HepG2 (cell line): ENCODE data around the gene TXNDC12. TPM values are rescaled to one million over a fixed set of nuclear protein-coding genes. Genes with fewer than 3 reads are reported as not detected.

Source experiments
- BRD4 ChIP-seq: sonication (generic); formaldehyde crosslinking; IDR thresholded peaks from 2 replicates; pipeline ENCODE4 v1.4.0; 2020; ENCODE audit warnings: missing genetic modification reagents
- CCDC6 ChIP-seq: sonication (generic); formaldehyde crosslinking; IDR thresholded peaks from 2 replicates; pipeline ENCODE4 v1.8.1; 2022; ENCODE audit warnings: mild to moderate bottlenecking, missing genetic modification reagents, moderate library complexity
- CREM ChIP-seq, 2 experiments: sonication (generic) in 1 of 2; formaldehyde crosslinking in 1 of 2; IDR thresholded peaks; 2 replicates each; pipeline versions ENCODE4 v1.4.0 to v1.6.1; 2016 to 2020; ENCODE audit warnings: antibody characterized with exemption in 1 of 2, mild to moderate bottlenecking in 1 of 2, missing genetic modification reagents in 1 of 2
- HMG20A ChIP-seq: IDR thresholded peaks from 2 replicates; pipeline ENCODE4 v1.6.1; 2016; ENCODE audit warnings: borderline replicate concordance
- HNRNPK ChIP-seq: fragments of 200-400 bp; formaldehyde crosslinking; IDR thresholded peaks from 2 replicates; pipeline ENCODE4 v1.6.1; 2018; ENCODE audit warnings: low read length, low read depth, moderate library complexity, mild to moderate bottlenecking; ENCODE audit not compliant: poor library complexity, severe bottlenecking
- KDM2A ChIP-seq: sonication (generic); formaldehyde crosslinking; IDR thresholded peaks from 2 replicates; pipeline ENCODE4 v1.4.0; 2020; ENCODE audit warnings: low read depth, missing genetic modification reagents, borderline replicate concordance
- KDM3A ChIP-seq: IDR thresholded peaks from 2 replicates; pipeline ENCODE4 v1.6.1; 2018; ENCODE audit warnings: low read depth, missing compliant biosample characterization
- PRPF4 ChIP-seq: fragments of 200-400 bp; formaldehyde crosslinking; IDR thresholded peaks from 2 replicates; pipeline ENCODE4 v1.6.1; 2016; ENCODE audit warnings: low read length, low read depth; ENCODE audit not compliant: poor library complexity, severe bottlenecking
- ZMAT3 ChIP-seq: sonication (generic); formaldehyde crosslinking; conservative IDR thresholded peaks from 2 replicates; pipeline ENCODE4 v1.7.0; 2021; ENCODE audit warnings: missing genetic modification reagents
- ZNF10 ChIP-seq: sonication (generic); formaldehyde crosslinking; IDR thresholded peaks from 2 replicates; pipeline ENCODE4 v1.4.0; 2020; ENCODE audit warnings: mild to moderate bottlenecking, low read depth, missing genetic modification reagents, borderline replicate concordance
- ZNF142 ChIP-seq: sonication (generic); formaldehyde crosslinking; IDR thresholded peaks from 2 replicates; pipeline ENCODE4 v1.4.0; 2020; ENCODE audit warnings: missing genetic modification reagents
- ZNF263 ChIP-seq: sonication (generic); formaldehyde crosslinking; IDR thresholded peaks from 2 replicates; pipeline ENCODE4 v1.4.0; 2020; ENCODE audit warnings: missing genetic modification reagents
- ZNF709 ChIP-seq: sonication (generic); formaldehyde crosslinking; IDR thresholded peaks from 2 replicates; pipeline ENCODE4 v1.5.0; 2020; ENCODE audit warnings: mild to moderate bottlenecking, missing genetic modification reagents
- ZNF766 ChIP-seq: sonication (generic); formaldehyde crosslinking; IDR thresholded peaks from 2 replicates; pipeline ENCODE4 v1.5.0; 2020; ENCODE audit warnings: missing genetic modification reagents, borderline replicate concordance
- ZNF772 ChIP-seq: sonication (generic); formaldehyde crosslinking; IDR thresholded peaks from 2 replicates; pipeline ENCODE4 v1.5.0; 2020; ENCODE audit warnings: mild to moderate bottlenecking, missing genetic modification reagents
- polyA plus RNA-seq, 8 experiments: library from polyadenylated mRNA; depleted of rRNA in 3 of 8; stranded (reverse) in 7 of 8; unstranded in 1 of 8; fragments of >200 nt; fragmentation: Illumina TruSeq in 4 of 8; extraction: Trizol in 4 of 8; gene quantifications; 2 replicates each; pipeline versions ENCODE4 v1.2.1 to v1.2.3, GENCODE V29; 2011 to 2016; ENCODE audit warnings: low read depth in 4 of 8, missing spikeins in 1 of 8, mixed read lengths in 1 of 8; ENCODE audit not compliant: insufficient read depth in 1 of 8
- total RNA-seq, 5 experiments: library from RNA; depleted of rRNA; stranded (reverse); fragments of >200 nt; fragmentation: Illumina TruSeq; extraction: Trizol; gene quantifications; 2 replicates each; pipeline ENCODE4 v1.2.3, GENCODE V29; 2016; ENCODE audit warnings: low read depth in 1 of 5
- TF ChIP-seq, protein P1 (sequence below): sonication (generic); formaldehyde crosslinking; IDR thresholded peaks from 2 replicates; pipeline ENCODE4 v1.5.0; 2020; ENCODE audit warnings: mild to moderate bottlenecking, missing genetic modification reagents
- TF ChIP-seq, protein P2 (sequence below): sonication (generic); formaldehyde crosslinking; IDR thresholded peaks from 2 replicates; pipeline ENCODE4 v1.4.0; 2020; ENCODE audit warnings: low read depth, mild to moderate bottlenecking, missing genetic modification reagents

Gene TXNDC12
- total and polyA plus RNA-seq, 2 of the 13 experiments (the other 11 are each of a cell fraction or from before 2014, with no cell fraction given) = 65.6 to 67.2 TPM

GRCh38 chr1:52056163-52056936 is 1.4 kb upstream of the TXNDC12 start, which contains the start of gene BTF3L4 (continued):
- TF ChIP-seq ZNF142 (CRISPR knock-in tag) (no peak), ZMAT3 (CRISPR knock-in tag) (0 out of 2 replicates have a peak, but pooled peaks have one; percentile 68), ZNF10 (no peak), CCDC6 (0 out of 2 replicates have a peak, but pooled peaks have one; percentile 68), HNRNPK (peak; percentile 38), PRPF4 (no peak), KDM2A (CRISPR knock-in tag) (peak; percentile 60; the same call in 1 of the 2 replicates), HMG20A (CRISPR knock-in tag) (no peak; the same call in 1 of the 2 replicates), ZNF709 (CRISPR knock-in tag) (no peak), ZNF263 (CRISPR knock-in tag) (no peak), BRD4 (CRISPR knock-in tag) (peak; percentile 82), ZNF772 (no peak; the same call in 1 of the 2 replicates), KDM3A (CRISPR knock-in tag) (peak; percentile 61; the same call in 1 of the 2 replicates), ZNF766 (CRISPR knock-in tag) (no peak), CREM (IDR thresholded peaks at IDR 0.05) (no peak), CREM (CRISPR knock-in tag; IDR thresholded peaks at IDR 0.05) (no peak)
- TF ChIP-seq, protein P1, sequence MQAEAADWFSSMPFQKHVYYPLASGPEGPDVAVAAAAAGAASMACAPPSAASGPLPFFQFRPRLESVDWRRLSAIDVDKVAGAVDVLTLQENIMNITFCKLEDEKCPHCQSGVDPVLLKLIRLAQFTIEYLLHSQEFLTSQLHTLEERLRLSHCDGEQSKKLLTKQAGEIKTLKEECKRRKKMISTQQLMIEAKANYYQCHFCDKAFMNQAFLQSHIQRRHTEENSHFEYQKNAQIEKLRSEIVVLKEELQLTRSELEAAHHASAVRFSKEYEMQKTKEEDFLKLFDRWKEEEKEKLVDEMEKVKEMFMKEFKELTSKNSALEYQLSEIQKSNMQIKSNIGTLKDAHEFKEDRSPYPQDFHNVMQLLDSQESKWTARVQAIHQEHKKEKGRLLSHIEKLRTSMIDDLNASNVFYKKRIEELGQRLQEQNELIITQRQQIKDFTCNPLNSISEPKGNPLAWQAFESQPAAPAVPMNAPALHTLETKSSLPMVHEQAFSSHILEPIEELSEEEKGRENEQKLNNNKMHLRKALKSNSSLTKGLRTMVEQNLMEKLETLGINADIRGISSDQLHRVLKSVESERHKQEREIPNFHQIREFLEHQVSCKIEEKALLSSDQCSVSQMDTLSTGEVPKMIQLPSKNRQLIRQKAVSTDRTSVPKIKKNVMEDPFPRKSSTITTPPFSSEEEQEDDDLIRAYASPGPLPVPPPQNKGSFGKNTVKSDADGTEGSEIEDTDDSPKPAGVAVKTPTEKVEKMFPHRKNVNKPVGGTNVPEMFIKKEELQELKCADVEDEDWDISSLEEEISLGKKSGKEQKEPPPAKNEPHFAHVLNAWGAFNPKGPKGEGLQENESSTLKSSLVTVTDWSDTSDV (CRISPR knock-in tag) = no peak
- TF ChIP-seq, protein P2, sequence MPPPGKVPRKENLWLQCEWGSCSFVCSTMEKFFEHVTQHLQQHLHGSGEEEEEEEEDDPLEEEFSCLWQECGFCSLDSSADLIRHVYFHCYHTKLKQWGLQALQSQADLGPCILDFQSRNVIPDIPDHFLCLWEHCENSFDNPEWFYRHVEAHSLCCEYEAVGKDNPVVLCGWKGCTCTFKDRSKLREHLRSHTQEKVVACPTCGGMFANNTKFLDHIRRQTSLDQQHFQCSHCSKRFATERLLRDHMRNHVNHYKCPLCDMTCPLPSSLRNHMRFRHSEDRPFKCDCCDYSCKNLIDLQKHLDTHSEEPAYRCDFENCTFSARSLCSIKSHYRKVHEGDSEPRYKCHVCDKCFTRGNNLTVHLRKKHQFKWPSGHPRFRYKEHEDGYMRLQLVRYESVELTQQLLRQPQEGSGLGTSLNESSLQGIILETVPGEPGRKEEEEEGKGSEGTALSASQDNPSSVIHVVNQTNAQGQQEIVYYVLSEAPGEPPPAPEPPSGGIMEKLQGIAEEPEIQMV = 0 out of 2 replicates have a peak, but pooled peaks have one; percentile 33
